Measurements from ENCODE around the gene XYLT1.

XYLT1 gene

DNA sequence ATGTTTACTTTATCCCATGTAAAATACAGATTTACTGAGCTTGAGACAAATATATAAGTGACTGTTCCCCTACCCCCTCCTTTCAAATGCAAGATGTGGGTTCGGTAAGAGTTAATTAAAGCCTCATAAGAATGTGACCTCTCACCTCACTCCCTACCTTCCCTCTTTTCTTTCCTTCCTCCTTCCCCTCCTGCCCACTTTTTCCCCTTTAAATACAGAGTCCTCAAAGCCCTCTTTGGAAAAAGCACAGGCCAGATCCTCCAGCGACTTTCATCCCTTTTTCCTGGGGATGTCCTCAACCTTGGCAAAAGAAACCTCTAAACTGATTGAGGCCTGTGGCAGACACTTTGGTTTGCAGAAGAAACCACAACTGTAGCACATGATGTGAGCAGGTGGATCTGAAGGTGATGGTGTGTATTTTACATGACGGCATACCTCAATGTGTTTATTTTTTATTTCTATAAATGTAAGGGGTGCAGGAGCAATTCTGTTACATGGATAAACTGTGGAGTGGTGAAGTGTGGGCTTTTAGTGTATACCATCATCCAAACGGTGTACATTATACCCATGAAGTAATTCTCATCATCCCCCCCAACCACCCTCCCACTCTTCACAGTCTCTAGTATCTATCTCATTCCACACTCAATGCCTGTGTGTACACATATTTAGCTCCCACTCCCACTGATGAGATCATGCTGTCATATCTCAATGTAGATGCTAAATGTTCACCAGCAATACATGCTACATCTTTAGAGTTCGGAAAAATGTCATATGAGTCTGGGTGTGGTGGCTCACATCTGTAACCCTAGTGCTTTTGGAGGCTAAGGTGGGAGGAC is 77.7 kb downstream of the XYLT1 start:
- TF ChIP-seq ZNF70 (CRISPR knock-in tag; IDR thresholded peaks at IDR 0.05) (no peak), RARB (CRISPR knock-in tag; IDR thresholded peaks at IDR 0.05) (no peak), ISL1 (CRISPR knock-in tag; IDR thresholded peaks at IDR 0.05) (no peak), PPARA (CRISPR knock-in tag; IDR thresholded peaks at IDR 0.05; ENCODE audit: borderline replicate concordance) (no peak), GLIS3 (CRISPR knock-in tag; IDR thresholded peaks at IDR 0.05) (no peak), CSDC2 (CRISPR knock-in tag; IDR thresholded peaks at IDR 0.05) (no peak), ZNF565 (CRISPR knock-in tag; conservative IDR thresholded peaks at IDR 0.05; ENCODE audit: low read depth) (no peak), SNAI2 (CRISPR knock-in tag; IDR thresholded peaks at IDR 0.05) (no peak), BACH2 (CRISPR knock-in tag; IDR thresholded peaks at IDR 0.05; ENCODE audit: borderline replicate concordance) (no peak), ZFP3 (CRISPR knock-in tag; IDR thresholded peaks at IDR 0.05) (no peak), ARNTL (CRISPR knock-in tag; IDR thresholded peaks at IDR 0.05; ENCODE audit: borderline replicate concordance, low read depth) (no peak)
- TF ChIP-seq, protein P1, sequence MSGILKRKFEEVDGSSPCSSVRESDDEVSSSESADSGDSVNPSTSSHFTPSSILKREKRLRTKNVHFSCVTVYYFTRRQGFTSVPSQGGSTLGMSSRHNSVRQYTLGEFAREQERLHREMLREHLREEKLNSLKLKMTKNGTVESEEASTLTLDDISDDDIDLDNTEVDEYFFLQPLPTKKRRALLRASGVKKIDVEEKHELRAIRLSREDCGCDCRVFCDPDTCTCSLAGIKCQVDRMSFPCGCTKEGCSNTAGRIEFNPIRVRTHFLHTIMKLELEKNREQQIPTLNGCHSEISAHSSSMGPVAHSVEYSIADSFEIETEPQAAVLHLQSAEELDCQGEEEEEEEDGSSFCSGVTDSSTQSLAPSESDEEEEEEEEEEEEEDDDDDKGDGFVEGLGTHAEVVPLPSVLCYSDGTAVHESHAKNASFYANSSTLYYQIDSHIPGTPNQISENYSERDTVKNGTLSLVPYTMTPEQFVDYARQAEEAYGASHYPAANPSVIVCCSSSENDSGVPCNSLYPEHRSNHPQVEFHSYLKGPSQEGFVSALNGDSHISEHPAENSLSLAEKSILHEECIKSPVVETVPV (CRISPR knock-in tag; IDR thresholded peaks at IDR 0.05) = no peak
- TF ChIP-seq, protein P2, sequence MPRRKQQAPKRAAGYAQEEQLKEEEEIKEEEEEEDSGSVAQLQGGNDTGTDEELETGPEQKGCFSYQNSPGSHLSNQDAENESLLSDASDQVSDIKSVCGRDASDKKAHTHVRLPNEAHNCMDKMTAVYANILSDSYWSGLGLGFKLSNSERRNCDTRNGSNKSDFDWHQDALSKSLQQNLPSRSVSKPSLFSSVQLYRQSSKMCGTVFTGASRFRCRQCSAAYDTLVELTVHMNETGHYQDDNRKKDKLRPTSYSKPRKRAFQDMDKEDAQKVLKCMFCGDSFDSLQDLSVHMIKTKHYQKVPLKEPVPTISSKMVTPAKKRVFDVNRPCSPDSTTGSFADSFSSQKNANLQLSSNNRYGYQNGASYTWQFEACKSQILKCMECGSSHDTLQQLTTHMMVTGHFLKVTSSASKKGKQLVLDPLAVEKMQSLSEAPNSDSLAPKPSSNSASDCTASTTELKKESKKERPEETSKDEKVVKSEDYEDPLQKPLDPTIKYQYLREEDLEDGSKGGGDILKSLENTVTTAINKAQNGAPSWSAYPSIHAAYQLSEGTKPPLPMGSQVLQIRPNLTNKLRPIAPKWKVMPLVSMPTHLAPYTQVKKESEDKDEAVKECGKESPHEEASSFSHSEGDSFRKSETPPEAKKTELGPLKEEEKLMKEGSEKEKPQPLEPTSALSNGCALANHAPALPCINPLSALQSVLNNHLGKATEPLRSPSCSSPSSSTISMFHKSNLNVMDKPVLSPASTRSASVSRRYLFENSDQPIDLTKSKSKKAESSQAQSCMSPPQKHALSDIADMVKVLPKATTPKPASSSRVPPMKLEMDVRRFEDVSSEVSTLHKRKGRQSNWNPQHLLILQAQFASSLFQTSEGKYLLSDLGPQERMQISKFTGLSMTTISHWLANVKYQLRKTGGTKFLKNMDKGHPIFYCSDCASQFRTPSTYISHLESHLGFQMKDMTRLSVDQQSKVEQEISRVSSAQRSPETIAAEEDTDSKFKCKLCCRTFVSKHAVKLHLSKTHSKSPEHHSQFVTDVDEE (CRISPR knock-in tag; IDR thresholded peaks at IDR 0.05) = no peak
- TF ChIP-seq, protein P3, sequence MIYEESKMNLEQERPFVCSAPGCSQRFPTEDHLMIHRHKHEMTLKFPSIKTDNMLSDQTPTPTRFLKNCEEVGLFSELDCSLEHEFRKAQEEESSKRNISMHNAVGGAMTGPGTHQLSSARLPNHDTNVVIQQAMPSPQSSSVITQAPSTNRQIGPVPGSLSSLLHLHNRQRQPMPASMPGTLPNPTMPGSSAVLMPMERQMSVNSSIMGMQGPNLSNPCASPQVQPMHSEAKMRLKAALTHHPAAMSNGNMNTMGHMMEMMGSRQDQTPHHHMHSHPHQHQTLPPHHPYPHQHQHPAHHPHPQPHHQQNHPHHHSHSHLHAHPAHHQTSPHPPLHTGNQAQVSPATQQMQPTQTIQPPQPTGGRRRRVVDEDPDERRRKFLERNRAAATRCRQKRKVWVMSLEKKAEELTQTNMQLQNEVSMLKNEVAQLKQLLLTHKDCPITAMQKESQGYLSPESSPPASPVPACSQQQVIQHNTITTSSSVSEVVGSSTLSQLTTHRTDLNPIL (CRISPR knock-in tag; IDR thresholded peaks at IDR 0.05; ENCODE audit: low read depth) = no peak
- TF ChIP-seq, protein P4, sequence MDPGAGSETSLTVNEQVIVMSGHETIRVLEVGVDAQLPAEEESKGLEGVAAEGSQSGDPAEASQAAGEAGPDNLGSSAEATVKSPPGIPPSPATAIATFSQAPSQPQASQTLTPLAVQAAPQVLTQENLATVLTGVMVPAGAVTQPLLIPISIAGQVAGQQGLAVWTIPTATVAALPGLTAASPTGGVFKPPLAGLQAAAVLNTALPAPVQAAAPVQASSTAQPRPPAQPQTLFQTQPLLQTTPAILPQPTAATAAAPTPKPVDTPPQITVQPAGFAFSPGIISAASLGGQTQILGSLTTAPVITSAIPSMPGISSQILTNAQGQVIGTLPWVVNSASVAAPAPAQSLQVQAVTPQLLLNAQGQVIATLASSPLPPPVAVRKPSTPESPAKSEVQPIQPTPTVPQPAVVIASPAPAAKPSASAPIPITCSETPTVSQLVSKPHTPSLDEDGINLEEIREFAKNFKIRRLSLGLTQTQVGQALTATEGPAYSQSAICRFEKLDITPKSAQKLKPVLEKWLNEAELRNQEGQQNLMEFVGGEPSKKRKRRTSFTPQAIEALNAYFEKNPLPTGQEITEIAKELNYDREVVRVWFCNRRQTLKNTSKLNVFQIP (CRISPR knock-in tag; IDR thresholded peaks at IDR 0.05; ENCODE audit: borderline replicate concordance, low read depth) = no peak
- TF ChIP-seq, protein P5, sequence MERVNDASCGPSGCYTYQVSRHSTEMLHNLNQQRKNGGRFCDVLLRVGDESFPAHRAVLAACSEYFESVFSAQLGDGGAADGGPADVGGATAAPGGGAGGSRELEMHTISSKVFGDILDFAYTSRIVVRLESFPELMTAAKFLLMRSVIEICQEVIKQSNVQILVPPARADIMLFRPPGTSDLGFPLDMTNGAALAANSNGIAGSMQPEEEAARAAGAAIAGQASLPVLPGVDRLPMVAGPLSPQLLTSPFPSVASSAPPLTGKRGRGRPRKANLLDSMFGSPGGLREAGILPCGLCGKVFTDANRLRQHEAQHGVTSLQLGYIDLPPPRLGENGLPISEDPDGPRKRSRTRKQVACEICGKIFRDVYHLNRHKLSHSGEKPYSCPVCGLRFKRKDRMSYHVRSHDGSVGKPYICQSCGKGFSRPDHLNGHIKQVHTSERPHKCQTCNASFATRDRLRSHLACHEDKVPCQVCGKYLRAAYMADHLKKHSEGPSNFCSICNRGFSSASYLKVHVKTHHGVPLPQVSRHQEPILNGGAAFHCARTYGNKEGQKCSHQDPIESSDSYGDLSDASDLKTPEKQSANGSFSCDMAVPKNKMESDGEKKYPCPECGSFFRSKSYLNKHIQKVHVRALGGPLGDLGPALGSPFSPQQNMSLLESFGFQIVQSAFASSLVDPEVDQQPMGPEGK (CRISPR knock-in tag; IDR thresholded peaks at IDR 0.05; ENCODE audit: borderline replicate concordance) = no peak
- ATAC-seq = no peak

DNA sequence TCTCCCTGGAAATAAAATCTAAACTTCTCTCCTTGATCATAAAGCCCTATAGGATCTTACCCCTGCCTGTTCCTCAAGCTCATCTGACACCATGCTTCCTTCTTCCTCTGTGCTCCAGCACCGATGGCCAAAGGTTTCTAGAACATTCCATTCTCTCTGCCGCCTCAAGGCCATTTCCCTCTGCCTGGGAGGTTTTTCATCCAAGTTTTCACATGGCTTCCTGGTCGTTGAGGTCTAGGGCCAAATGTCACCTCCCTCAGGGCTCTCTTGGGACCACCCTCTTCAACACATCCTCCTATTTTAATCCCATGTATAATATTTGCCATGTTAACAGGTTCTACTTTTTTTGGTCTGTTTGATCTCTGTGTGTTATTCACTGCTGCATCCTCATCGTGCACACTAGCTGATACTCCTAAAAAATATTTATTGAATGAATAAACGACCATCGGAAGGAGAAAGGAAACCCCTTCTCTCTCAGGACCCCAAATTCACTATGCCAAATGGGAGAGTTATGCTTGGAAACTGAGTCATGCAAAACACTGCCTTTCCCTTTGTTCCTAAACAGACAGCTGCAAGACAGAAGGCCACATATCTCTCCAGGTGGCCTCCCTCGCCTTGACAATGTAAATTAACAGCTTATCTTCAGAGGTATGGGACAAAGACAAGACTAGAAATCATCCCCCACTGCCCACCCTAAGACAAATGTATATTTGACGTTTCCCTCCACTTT is 78.5 kb downstream of the XYLT1 start:
- no peak for ATAC-seq
- TF ChIP-seq, protein P4 (CRISPR knock-in tag; IDR thresholded peaks at IDR 0.05; ENCODE audit: borderline replicate concordance, low read depth) = no peak
- no peak for TF ChIP-seq ZFP30 (CRISPR knock-in tag; IDR thresholded peaks at IDR 0.05)
- no peak for TF ChIP-seq RARB (CRISPR knock-in tag; IDR thresholded peaks at IDR 0.05)
- no peak for TF ChIP-seq GLIS3 (CRISPR knock-in tag; IDR thresholded peaks at IDR 0.05)
- no peak for TF ChIP-seq ZNF8 (CRISPR knock-in tag; IDR thresholded peaks at IDR 0.05)
- no peak for TF ChIP-seq CSDC2 (CRISPR knock-in tag; IDR thresholded peaks at IDR 0.05)
- no peak for TF ChIP-seq BACH2 (CRISPR knock-in tag; IDR thresholded peaks at IDR 0.05; ENCODE audit: borderline replicate concordance)
- TF ChIP-seq ZNF565 (CRISPR knock-in tag; conservative IDR thresholded peaks at IDR 0.05; ENCODE audit: low read depth) = no peak
- TF ChIP-seq, protein P5 (CRISPR knock-in tag; IDR thresholded peaks at IDR 0.05; ENCODE audit: borderline replicate concordance) = no peak
- no peak for TF ChIP-seq TOX (CRISPR knock-in tag; IDR thresholded peaks at IDR 0.05; ENCODE audit: borderline replicate concordance)
- TF ChIP-seq PPARA (CRISPR knock-in tag; IDR thresholded peaks at IDR 0.05; ENCODE audit: borderline replicate concordance) = no peak
- TF ChIP-seq, protein P2 (CRISPR knock-in tag; IDR thresholded peaks at IDR 0.05) = no peak
